Ureter (tissue), 1 donor: ENCODE results near the gene RSPH6A. TPM values are rescaled to one million over a fixed set of nuclear protein-coding genes. Genes with fewer than 3 reads are reported as not detected.
"Not testable (repeated sequence)": the region's sequence is repeated elsewhere in the genome, so short reads cannot be mapped to it uniquely, and the experiment has no call there.

Experiments
- DNase-seq: peaks from one replicate; pipeline ENCODE4 v3.0.0-alpha.2; 2020; ENCODE audit warnings: low spot score
- total RNA-seq: library from RNA; stranded (reverse); gene quantifications from one replicate; pipeline ENCODE4 v1.2.4, GENCODE V29; 2023
- donor health status: DM: yes; HTN: yes; CAD: no.

RSPH6A gene
- total RNA-seq, 1 donor from 2014 or later, result 0.21 TPM

GRCh38 chr19:45801603-45802175 lies 13.4 kb downstream of the RSPH6A start:
- DNase-seq, result no peak

GRCh38 chr19:45800070-45800553 lies 15.0 kb downstream of the RSPH6A start:
- no peak for DNase-seq

DNA sequence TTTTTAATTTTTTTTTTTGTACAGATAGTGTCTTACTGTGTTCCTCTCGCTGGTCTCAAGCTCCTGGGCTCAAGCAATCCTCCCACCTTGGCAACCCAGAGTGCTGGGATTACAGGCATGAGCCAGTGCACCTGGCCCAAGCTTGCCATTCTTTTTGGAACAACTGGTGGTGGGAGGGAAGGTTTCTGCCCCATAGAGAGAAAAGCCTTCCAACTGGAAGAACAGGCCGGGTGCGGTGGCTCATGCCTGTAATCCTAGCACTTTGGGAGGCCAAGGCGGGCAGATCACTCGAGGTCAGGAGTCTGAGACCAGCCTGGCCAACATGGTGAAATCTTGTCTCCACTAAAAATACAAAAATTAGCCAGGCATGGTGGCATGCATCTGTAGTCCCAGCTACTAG lies 15.6 kb downstream of the RSPH6A start:
- not testable (repeated sequence) for DNase-seq

GRCh38 chr19:45798995-45799517 lies 16.1 kb downstream of the RSPH6A start:
- DNase-seq, result no peak

GRCh38 chr19:45794627-45795026 lies 20.5 kb downstream of the RSPH6A start:
- DNase-seq, result no peak

- DNase-seq, result no peak
Observed at GRCh38 chr19:45793876-45794275, 21.2 kb downstream of the RSPH6A start.

DNA sequence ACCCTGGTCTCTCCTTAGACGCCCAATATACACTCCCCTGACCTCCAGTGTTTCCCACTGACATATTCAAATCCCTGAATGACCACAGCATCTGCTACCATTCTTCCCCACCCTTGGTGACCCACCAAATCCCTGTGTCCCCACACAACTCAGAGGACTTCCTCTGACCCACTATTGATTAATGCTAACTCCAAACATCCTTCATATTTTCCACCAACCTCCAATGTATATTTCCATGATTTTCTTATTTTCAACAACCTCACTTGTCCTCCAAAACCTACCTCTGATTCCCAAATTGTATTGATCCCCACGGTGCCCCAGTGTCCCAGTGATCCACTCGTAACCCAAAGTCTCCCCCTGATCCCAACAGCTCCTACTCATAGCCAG lies 21.9 kb downstream of the RSPH6A start:
- no peak for DNase-seq

GRCh38 chr19:45792470-45793177 lies 22.5 kb downstream of the RSPH6A start, which contains the start of gene DMWD:
DMWD (minus strand) TSS chr19:45792845; CDS start chr19:45792756, 89 bp downstream.
- DNase-seq, result peak; percentile 100

DNA sequence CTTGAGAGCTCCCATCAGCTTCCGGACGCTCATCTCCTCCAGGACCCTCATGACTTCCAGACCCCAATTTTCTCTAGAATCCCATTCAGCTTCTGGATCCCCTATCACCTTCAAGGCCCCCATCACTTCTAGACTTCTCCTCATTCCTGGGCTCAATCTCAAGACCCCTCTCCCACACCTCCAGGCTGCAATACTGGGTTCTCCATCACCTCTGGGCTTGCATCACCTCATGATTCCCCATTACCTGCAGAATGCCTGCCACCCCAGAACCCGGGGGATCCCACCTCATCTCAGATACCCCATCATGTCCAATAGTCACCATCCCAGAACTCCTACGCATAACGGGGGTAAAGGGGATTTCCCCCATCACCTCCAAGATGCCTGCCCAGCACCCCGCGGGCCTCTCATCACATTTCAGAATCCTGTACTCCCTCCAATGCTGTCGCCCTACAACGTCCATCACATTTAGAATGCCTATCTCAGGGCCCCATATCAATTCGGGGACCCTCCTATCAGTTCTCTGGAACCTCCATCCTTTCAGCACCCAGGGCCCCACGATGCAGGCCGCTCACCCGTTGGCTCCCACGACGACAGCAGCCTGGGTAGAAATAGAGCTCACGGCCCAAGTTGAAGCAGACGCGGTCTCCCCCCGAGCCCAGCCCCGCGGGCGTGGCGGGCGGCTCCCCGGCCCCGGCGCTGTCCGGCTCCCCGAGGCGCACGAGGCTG lies 23.2 kb downstream of the RSPH6A start:
- no peak for DNase-seq

DNA sequence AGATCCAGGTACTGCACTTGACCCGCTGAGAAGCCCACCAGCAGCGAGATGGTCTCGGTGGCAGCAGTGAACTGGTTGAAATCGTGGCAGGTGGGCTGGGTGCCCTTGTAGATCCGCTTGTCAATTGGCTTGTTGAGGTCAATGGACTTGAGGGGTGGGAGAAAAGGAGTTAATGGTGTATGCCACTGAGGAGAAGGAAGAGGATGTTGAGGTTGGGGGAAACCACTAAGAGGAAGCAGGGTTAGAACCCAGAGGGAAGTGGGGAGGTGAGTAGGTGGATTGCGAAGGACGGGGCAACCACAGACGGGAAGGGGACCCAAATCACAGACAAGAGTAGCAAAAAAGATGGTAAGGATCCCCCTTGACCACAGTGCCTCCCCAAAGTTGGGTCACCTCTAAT lies 24.2 kb downstream of the RSPH6A start:
- no peak for DNase-seq

GRCh38 chr19:45789035-45789786 lies 25.9 kb downstream of the RSPH6A start:
- no peak for DNase-seq

GRCh38 chr19:45786533-45786894 lies 28.6 kb downstream of the RSPH6A start:
- no peak for DNase-seq

DNA sequence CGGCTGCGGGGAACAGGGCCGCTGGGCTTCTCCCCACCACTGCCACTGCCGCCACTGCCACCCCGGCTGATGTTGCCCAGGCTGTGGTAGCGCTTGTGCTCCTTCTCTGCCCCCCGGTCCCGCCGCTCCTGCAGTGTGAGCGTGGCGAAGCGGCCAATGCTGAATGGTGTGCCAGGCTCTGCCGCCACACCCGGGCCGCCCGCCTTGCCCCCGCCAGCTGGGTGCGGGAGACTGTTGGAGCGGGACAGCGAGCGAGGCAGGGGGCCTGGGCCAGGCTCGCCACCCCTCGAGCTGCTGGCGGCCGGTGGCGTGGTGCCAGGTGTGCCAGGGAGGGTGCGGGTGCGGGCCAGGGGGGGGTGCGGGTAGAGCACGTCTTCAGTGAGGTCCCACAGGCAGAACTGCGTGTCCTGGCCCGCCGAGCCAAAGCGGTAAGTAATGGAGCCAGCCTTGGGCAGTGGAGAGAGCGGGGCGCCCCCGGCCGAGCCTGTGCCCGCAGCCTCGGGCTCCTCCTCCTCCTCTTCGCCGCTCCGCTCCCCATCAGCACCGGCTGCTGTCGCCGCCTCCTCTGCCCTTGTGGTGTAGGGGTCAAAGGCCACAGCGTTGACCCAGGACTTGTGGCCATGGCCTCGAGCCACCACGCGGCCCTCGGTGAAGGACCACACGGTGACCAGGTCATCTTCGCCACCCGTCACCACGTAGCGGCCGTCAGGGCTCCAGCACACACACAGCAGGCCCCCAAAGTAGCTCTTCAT lies 29.2 kb downstream of the RSPH6A start:
- no peak for DNase-seq

DNA sequence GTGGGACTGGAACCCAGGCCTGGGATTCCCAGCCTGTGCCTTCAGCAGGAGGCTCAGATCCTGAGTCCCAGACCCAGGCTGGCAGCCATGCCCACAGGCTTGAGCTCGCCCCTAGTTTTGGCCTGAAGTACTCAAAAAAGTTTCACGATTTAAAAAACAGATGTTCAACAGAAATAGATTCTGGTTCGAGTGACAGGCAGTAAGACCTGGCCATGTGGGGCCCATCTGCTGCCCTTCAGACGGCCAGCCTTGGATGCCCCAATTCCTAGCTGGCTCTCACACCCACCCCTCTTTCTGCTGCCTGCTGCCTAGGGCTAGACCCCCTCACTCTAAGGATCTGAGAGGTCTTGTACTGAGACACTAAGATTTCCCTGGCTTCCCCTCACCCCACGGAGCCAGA lies 30.0 kb downstream of the RSPH6A start:
- DNase-seq, result no peak

DNA sequence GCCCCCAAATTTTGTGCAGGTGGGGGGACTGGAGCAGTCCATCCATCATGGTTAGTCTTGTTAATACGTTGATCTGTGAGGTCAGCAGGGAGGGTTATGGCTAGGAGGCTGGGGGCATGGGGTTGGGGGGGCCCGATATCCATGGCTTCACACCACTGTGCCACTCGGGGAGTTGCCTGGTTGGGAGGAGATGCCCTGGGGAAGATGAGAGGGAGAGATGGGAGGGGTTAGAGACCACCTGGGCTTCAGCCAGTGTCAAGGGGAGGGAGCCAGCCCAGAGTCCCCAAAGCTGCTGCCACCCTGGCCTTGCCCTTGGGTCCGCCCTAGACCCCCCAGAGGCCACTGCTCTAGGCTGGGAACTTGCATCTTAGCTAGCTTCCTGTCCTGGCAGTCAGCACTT lies 31.0 kb downstream of the RSPH6A start:
- no peak for DNase-seq

- peak; percentile 83 for DNase-seq
Observed at GRCh38 chr19:45782820-45783785, 32.0 kb downstream of the RSPH6A start.

GRCh38 chr19:45782162-45782691 lies 32.9 kb downstream of the RSPH6A start, which contains the start of gene DMPK:
DMPK (minus strand) TSS chr19:45782490; CDS start chr19:45782352, 138 bp downstream.
- no peak for DNase-seq

GRCh38 chr19:45781214-45782161 lies 33.6 kb downstream of the RSPH6A start:
- DNase-seq, result no peak
